PC-9 (cell line): ENCODE results near the gene DPH1.

ENCODE experiments used
- EZH2 ChIP-seq: fragments of 200-600 bp; sonication (generic); IDR thresholded peaks from 2 replicates; pipeline ENCODE4 v1.8.0; 2017; ENCODE audit warnings: antibody characterized with exemption, low read depth
- TF ChIP-seq, protein P1 (sequence below): fragments of 200-600 bp; sonication (generic); conservative IDR thresholded peaks from 2 replicates; pipeline ENCODE4 v1.6.1; 2017; ENCODE audit warnings: mixed run types, antibody characterized with exemption, mild to moderate bottlenecking, moderate library complexity

DNA sequence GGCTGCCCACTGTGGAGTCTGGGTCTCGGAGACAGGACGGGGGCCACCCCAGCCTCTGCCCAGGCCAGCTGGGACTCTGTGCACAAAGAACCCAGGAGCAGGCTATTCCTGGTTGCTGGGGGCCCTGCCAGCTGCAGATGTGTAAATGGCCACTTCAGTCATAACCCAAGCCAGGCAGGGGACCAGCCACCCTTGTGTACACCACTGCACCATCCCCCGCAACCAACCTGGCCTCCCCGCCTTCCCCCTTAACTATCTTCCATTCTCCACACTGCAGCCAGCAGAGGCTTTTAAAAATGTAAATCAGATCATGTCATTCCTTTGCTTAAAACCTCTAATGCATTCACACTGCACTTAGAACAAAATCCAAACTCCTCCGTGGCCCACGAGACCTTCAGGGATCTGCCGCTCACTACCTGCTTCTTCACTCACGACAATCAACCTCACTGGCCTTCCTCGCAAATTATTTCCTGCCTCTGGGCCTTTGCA, 33.1 kb upstream of the DPH1 start:
- TF ChIP-seq, protein P1, sequence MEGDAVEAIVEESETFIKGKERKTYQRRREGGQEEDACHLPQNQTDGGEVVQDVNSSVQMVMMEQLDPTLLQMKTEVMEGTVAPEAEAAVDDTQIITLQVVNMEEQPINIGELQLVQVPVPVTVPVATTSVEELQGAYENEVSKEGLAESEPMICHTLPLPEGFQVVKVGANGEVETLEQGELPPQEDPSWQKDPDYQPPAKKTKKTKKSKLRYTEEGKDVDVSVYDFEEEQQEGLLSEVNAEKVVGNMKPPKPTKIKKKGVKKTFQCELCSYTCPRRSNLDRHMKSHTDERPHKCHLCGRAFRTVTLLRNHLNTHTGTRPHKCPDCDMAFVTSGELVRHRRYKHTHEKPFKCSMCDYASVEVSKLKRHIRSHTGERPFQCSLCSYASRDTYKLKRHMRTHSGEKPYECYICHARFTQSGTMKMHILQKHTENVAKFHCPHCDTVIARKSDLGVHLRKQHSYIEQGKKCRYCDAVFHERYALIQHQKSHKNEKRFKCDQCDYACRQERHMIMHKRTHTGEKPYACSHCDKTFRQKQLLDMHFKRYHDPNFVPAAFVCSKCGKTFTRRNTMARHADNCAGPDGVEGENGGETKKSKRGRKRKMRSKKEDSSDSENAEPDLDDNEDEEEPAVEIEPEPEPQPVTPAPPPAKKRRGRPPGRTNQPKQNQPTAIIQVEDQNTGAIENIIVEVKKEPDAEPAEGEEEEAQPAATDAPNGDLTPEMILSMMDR, result no peak
- TF ChIP-seq EZH2, result no peak
